GM18499 (cell line): Measurements from ENCODE around the gene GUSB.

Experiments
- ATAC-seq: cut with Tn5 transposase; IDR thresholded peaks from one replicate; pipeline ENCODE4 v1.9.1; 2021; ENCODE audit warnings: moderate number of reproducible peaks; ENCODE audit not compliant: insufficient read depth, unreplicated experiment

GUSB gene

DNA sequence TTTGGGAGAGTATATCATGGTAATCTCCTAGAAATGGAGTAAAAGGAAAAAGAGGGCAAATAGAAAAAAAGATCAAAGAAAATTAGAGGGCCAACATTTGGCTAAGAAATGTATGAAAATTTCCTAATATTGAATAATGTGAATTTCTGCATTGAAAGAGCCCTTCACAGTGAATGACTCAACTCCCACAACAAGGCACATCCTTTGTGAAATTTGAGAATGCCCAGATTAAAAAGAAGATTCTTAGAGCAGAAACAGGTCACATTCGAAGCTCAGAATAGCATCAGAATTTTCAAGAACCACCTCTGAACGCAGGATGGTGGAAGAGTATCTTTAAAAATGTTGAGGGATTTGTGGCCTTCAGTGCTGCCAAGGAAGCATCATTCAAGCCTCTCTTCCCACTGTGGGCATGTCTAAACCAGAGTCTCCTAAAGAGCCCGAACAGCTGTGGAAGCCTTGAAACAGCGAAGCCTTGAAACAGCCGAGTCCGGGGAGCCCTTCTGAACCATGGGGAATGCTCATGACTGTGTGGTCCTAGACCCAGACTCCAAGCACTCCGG lies 43.6 kb downstream of the GUSB start:
- no peak for ATAC-seq

DNA sequence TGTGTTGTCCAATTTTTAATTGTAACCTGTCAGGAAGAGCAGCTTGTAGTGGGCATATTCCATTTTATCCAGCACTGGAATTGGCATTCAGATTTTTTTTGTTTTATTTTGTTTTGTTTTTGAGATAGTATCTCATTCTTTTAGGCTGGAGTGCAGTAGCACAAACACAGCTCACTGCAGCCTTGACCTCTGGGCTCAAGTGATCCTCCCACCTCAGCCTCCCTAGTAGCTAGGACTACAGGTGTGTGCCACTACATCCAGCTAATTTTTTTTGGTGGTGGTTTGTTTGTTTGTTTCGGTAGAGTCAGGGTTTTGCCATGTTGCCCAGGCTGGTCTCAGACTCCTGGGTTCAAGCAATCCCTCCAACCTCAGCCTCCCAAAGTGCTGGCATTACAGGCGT lies 44.7 kb downstream of the GUSB start:
- no peak for ATAC-seq

DNA sequence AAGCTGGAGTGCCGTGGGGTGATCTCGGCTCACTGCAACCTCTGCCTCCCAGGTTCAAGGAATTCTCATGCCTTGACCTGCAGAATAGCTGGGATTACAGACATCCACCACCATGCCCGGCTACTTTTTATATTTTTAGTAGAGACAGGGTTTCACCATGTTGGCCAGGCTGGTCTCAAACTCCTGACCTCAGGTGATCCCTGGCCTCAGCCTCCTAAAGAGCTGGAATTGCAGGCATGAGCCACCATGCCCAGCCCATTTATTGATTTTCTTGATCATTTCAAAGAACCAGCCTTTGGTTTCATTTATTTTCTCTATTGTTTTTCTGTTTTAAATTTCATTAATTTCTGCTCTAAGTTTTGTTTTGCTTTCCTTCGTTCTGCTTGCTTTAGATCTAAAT lies 50.3 kb downstream of the GUSB start:
- no peak for ATAC-seq

DNA sequence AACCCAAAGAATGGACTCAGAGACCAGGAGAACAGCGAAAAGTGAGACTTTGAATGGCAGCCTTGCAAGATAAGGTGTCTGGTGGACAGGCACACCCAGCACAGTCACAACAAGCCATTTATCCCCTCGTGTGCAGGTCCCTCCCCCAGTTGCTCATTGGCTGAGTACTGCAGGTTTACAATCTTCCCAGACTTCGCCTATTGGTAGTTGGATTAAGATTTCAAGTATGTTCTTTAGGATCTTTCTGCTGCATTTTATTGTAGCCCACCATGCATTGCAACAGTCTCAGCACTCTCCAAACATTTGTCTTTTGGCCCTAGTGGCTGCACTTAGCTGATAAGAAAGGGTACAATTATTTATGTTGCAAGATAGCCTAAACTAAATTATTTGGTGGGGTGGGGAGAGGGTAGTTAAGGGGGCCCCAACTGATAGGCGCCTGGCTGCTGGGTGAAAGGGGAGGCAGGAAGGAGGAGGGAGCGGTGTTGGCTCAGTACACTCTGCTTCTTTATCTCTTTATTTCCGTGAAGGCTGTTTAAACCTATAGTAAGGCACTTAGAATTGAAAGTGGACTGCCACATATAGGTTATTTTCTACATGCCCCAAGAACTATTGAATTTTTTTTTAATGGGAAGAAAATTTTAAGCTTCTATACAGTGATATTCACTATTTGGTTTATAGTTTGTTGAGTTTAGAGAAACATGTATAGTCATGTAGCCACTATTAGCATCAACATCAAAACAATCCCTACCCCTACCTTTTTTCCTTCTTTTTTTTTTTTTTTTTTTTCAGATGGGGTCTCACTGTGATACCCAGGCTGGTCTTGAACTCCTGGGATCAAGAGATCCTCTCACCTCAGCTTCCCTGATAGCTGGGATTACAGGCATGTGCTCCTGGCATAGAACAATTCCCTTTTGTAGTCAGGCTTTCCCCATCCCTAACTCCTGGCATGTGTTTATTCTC lies 54.2 kb downstream of the GUSB start:
- ATAC-seq = no peak

DNA sequence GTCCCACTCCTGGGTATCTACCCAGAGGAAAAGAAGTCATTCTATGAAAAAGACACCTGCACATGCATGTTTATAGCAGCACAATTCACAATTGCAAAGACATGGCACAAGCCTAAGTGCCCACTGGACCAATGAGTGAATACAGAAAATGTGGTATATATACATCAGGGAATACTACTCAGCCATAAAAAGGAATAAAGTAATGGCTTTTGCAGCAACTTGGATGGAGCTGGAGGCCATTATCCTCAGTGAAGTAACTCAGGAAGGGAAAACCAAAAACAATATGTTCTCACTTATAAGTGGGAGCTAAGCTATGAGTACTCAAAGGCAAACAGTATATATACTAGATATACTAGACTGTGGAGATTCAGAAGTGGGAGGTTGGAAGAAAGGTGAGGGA lies 55.4 kb downstream of the GUSB start:
- ATAC-seq = no peak

DNA sequence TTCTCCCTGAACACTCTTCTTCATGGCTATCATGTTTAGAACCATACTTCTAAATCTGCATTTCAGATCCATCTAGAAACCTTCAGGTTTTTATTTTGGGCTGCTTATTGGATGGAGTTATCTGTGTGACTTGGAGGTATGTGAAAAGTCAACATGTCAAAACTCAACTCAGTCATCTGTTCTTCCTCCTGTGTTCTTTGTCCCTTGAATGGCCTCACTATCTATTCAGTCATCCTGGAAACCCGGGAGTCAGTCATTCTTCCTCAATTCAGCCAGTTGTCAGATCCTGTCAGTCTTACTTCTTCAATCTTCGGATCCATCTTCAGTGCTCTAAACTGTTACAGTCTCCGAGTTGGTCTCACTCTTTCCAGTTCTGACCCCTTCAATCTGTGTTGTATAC lies 57.0 kb downstream of the GUSB start:
- no peak for ATAC-seq

DNA sequence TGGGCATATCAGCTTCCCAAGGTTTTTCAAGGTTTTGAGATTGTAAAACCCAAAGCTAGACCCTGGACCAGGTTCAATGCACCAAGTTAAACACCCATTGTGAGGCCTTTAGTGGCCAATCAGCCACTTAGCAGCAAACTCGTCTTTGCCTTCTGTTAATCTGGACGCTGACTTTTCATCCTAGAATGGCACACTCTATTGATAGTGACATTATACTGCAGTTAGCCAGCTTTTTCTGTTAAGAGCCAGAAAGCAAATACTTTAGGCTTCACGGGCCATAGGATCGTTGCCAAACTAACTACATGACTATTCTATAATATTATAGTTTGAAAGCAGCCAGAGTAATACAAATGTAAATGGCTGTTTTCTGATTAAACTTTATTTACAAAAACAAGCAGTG lies 57.8 kb downstream of the GUSB start:
- ATAC-seq = no peak

DNA sequence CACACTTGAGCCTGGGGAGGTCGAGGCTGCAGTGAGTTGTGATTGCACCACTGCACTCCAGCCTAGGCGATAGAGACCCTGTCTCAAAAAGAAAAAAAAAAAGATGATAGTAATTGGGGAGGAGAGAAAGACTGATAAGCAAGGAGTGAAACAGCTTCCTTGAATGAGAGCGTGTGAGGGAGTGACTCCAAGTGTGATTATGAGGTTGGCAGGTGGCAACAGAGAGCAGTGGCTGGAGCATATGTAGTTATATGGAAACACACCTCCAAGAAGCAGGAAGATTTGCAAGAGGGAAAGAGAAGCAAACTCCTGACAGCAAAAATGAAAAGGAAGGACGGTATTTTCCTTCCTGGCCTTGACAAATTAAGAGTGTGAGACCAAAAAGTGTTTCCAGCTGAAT lies 58.7 kb downstream of the GUSB start:
- no peak for ATAC-seq

DNA sequence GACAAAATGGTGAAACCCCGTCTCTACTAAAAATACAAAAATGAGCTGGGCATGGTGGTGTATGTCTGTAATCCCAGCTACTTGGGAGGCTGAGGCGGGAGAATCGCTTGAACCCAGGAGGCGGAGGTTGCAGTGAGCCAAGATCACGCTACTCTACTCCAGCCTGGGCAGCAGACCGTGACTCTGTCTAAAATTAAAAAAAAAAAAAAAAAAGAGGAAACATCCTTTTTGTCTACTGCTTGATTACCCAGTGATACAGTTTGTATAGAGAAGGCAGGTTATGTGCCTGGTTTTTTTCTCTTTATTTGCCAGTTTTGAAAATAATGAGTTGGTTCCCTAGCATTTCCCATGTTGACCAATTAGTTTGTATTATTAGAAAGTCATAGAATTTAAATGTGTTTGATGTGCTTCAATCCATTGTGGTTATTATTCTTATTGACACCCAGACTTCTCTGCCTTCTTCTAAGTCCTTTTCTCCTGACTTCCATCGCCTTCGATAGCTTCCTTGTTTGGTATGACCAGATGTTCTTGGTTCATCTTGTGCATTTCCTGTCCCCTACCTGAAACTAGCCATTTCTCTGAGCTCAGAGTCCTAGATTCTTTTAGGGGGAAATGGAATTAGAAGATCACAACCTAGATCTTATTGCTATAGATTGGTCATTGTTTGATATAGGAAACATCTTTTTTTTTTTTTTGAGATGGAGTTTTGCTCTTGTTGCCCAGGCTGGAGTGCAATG lies 65.9 kb downstream of the GUSB start:
- no peak for ATAC-seq

DNA sequence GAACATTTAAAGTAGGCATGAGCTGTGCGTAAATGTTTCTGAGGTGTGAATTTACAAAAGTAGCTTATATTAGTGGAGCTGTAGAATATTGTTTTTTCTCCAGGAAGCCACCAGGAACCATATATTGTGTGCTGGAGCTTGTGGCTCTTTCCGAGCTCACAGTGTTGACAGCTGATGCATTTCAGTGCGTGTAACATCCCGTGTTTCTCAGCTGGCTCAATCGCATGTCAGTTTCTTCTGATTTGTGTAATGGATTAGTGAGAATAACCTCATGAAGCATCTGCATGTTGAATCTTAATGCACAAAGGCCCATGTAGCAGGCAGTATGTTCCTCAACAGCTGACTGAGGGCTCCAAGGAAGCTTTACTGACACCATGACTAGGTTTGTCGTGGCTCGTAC lies 69.8 kb downstream of the GUSB start:
- ATAC-seq = no peak
